ENCODE results near the gene MAD1L1.
"Not testable (repeated sequence)": the region's sequence is repeated elsewhere in the genome, so short reads cannot be mapped to it uniquely, and the experiment has no call there.

The MAD1L1 gene

DNA sequence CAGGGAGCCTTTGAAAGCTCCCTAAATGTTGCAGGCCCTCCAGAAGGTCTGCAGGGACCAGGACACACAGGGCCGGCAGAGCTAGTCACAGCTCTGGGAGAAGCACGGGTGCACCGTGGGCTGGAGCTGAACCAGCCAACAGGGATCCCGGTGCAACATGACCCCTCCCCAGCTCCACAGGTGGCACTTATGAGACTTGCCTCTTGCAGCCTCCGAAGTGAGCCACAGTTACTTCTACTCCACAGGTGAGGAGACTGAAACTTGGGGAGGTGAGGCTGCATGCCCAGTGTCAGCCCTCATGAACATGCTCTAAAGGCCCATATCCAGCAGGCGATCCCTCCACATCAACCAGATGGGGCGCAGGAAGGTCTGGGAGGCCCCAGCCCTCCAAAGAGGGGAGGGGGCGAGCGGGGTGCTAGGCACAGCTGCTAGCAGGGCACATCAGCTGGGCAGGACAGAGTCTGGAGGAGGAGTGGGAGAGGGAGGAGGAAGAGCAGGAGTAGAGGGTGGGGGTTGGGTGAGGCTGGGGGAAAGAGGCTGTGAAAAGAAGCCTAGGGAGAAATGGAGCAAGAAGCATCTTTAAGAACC lies 338.3 kb downstream of the MAD1L1 start:
- DNase-seq (ENCODE audit: low read depth) = no peak

DNA sequence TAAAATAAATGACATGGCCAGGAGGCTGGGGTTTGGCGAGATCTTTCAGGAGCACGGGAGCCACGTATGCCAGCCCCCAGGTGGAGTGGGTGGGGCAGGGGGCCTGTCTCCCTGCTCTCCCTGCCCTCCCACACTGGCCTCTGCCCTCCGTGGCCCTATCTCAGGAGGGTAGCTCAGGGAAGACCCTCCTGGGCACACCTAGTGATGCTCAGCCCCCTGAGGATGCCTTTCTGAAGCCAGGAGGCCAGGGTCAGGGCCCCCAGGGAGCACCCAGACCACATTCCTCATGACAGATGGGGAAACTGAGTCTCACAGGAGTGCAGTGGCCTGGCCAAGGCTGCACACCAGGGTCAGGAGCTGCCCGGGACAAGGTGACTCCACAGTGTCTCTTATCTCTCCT lies 339.3 kb downstream of the MAD1L1 start:
- no peak for DNase-seq (ENCODE audit: low read depth)

DNA sequence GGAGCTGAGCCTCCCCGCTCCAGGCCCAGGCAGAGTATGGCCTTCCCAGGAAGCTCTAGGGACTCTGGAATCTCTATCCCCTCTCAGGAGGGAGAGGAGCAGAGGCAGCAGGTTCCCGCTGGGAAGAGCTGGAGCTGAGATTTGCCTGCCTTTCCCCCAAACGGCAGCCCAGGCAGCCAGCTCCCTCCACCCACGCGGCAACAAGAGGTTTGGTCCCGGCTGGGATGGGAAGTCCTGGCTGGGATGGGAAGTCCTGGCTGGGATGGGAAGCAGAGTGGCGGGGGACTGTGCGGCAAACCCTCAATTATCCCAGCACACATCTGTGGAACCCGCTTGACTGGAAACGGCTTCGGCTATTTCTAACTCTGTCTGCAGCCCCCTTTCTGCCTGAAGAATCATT lies 339.7 kb downstream of the MAD1L1 start:
- no peak for DNase-seq (ENCODE audit: low read depth)

DNA sequence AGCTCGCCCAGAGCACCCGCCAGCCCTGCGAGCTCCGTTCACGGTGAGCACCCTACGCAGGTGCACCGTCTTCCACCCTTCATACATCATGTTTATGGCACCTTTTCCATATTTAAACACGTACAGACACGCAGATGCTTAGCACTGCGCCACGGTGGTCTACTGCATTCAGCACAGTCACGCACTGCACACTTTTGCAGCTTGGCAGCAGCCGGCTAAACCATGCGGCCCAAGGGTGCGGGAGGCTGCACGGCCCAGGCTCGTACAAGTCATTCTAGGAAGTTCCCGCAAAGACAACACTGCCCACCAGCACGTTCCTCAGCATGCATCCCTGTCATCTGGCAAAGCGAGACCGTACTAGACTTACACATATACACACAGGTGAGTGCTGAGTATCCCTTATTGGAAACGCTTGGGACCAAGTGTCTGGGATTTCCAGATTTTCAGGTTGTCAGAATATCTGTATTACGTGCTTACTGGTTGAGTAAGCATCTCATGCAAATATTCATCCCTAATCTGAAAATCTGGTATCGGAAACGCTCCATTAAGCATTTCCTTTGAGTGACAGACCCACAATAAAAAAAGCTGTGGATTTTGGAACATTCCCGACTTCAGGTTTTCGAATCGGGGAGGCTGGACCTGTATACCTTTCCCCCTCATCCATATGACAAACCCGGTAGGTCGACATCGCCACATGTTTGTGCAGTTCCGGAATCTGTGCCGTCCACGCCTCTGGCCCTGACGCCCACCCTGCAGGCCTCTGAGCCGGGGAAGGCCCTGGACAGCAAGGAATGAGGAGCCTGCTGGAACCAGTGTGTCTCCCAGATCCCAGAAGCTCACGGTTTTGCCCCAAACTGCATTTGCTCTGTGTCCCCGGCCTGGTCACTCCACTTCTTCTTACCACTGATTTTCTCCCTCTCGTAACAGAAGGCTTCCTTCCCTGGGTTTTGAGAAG lies 340.5 kb downstream of the MAD1L1 start:
- no peak for DNase-seq (ENCODE audit: low read depth)

DNA sequence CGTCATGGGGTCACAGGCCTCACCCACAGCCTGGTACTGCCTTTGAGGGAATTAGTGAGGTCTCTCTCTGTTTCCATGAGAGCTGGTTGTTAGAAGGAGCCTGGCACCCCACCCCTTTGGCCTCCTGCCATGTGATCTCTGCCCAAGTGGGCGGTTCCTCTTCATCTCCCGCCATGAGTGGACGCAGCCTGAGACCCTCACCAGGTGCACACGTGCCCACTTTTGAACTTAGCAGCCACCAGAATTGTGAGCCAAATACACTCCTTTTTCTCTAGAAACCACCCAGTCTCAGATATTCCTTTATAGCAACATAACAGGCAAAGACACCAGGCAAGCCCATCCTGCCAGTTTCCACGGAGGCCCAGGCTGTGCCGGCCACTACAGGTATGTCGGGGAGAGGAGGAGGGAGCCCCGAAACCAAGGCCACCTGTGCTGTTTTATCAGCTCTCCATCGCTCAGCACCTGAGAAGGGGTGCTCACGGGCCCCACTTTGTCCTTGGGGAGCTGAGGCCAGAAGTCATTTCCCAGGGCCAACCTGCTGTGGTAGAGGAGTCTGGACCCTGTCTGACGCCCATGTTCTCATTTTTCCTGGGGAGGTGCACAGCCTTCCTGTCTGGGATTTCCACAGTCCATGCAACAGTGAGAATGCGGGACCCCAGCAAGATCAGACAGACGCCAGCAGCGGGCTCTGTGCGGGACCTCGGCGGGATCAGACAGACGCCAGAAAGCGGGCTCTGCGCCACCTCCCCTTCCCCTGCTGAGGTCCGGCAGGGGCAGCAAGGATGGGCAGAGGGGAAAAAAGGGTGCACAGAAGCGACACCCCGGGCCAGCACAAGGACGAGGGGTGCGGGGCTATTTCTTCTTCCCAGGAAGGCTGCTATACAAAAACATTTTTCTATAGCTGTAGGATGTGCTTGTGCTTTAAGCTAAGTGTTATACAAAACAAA lies 342.2 kb downstream of the MAD1L1 start:
- DNase-seq (ENCODE audit: low read depth) = no peak

DNA sequence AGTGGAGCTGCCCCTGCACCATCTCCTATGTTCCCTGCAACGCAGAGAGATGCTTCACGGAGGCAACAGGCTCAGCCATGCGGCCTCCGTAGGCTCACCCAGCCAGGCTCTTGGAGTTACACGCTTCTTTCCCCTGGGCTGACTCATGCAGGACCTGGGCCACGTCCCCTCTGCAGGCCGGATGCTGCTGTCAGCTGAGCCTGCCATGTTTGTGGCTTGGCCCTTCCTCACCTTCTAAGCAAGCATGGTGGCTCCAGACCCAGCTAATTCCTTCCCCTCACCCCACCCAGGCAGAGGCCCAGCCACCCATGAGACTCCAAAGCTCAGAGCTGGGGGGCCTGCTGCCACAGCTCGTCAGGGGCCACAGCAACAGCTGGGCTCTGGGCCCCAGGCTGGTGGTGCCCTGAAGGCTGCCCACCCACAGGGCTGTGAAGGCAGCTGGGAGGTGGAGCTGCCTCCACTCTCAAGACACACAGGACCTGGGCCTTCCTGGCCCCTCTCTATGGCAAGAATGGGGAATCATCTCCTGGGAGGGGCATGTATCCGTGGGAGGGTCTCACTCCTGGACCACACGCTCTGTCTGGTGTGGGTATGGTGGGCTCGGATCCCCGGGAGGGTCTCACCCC lies 343.1 kb downstream of the MAD1L1 start:
- DNase-seq (ENCODE audit: low read depth) = no peak

DNA sequence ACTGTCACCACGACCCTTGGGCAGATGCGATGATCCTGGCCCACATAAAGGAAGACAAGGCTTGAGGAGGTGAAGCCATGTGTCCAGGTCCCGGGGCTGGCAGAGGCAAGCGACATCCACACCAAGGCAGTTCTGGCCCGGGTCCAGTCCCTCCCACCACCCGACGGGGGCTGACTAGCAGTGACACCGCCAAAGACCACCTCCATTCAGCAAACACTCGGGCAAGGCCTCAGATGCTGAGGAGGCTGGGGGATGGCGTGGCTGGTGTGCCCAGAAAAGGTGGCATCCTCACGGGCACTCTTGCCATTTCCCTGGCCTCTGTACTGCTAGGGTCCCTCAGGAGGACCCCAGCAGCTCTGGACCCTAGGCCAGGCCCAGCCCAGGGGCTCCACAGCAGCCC lies 343.7 kb downstream of the MAD1L1 start:
- no peak for DNase-seq (ENCODE audit: low read depth)

DNA sequence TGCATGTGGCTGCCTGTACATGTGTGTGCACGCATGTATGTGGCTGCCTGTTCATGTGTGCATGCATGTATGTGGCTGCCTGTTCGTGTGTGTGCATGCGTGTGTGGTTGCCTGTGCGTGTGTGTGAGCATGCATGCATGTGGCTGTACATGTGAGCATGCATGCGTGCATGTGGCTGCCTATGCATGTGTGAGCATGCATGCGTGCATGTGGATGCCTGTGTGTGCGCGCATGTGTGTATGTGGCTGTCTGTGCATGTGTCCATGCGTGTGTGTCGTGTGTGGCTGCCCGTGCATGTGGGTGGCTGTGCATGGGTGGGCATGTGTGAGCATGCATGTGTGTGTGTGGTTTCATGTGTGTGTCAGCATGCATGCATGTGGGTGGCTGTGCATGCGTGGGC lies 344.3 kb downstream of the MAD1L1 start:
- DNase-seq (ENCODE audit: low read depth) = no peak

DNA sequence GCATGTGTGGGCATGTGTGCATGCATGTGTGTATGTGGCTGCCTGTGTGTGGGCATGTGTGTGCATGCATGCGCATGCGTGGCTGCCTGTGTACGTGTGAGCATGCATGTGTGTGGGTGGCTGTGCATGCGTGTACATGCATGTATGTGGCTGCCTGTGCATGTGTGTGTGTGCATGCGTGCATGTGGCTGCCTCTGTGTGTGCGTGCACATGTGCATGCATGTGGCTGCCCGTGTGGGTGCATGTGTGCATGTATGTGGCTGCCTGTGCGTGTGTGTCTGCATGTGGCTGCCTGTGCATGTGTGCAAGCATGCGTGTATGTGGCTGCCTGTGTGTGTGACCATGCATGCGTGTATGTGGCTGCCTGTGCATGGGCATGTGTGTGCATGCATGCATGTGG lies 345.5 kb downstream of the MAD1L1 start:
- no peak for DNase-seq (ENCODE audit: low read depth)

DNA sequence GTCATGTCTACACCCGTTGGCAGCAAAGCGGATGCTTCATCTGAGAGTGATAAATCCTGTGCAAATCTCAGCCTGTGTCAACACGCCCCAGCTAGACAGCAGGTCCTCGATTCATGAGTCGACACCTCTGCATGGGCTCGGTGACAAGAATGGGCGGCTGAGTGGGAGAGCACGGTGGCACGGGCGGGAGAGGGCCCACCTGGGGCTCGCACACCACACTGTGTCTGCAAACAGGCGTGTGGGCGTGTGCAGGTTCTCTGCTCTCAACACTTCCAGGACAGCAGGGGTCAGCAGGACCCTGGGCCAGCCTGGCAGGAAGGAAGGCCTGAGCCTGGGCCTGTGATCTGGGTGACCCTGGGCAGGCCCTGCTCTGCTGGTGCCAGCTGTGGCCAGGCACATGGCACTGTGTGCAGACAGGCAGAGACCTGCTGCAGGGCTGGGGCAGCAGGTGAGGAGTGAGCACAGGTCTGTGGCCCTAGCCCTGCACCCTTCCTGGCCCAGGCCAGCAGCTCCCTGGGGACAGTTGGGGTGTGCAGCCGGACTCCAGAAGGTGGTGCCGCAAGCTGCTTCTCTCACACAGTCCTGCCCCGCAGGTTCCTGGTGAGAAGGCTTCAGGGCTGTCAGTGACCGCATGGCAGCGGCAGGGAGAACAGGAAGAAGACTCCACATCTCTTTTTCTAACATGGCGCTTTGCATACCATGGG lies 346.2 kb downstream of the MAD1L1 start:
- no peak for DNase-seq (ENCODE audit: low read depth)

DNA sequence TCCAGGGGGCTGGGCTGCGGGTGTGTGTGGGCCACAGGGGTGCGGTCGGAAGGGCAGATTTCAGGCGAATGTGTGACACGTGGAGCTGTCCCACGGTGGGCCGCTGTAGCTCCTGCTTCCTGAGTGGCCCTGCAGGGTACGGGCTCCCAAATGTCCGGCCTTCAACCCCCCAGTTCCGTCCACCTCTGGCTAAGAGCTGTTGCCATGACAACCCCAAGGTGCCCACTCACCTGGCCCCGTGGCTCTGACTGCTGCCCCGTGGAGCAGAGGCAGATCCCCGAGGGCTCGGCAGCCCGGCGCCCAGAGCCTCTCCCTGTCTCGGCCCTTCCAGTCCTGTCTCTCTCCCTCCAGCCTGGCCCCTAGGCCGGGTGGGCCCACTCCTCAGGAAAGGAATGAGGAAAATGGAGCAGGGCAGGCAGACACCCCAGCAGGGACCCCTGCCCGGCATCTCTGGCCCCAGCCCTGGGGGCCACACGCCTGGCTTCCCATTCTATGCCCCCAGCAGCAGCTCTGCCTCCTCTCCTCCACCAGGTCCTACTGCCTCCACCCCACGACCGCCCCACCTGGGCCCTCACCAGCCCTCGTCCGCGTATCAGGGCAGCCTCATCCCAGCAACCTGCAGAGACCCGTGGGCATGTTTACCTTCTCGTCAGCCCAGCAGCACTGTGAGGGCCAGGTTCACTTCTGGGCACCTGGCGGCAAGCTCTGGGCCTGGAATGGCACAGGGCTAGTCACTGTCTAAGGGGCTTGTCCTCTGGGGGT lies 347.1 kb downstream of the MAD1L1 start:
- DNase-seq (ENCODE audit: low read depth) = no peak

DNA sequence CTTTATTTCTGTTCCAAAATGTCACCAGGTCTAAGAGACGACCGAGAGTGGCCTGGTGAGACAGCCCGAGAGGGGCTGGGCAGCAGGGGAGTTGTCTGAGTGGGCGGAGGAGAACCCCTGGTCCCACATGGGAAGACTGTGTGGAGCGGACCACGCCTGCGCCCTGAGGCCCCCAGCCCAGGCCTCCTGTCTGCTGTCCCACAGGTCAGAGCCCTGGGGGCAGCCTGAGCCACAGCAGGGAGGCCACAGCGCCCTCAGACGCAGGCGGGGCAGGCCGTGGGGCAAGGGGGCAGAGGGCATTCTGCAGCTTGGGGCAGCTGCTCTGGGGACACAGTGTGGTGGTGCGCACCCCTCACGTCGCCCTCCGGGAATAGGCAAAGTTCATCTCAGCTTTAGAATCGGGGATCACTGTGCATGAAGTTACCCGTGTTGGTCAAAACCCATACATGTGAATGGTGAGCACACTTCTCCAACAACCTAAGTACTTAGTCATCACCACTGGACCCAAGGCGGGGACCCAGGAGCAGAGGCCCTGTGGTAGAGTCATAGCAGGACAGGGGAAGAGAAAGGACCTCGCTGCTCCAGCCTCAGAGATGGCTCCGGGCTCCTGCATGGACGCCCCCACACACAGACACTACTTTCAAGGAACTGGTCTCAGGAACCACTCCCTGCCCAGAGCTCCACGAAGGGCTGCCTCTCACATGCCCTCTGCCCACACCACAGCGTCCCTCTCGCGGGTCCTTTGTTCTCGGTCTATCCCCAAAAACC lies 348.0 kb downstream of the MAD1L1 start:
- DNase-seq (ENCODE audit: low read depth) = no peak

DNA sequence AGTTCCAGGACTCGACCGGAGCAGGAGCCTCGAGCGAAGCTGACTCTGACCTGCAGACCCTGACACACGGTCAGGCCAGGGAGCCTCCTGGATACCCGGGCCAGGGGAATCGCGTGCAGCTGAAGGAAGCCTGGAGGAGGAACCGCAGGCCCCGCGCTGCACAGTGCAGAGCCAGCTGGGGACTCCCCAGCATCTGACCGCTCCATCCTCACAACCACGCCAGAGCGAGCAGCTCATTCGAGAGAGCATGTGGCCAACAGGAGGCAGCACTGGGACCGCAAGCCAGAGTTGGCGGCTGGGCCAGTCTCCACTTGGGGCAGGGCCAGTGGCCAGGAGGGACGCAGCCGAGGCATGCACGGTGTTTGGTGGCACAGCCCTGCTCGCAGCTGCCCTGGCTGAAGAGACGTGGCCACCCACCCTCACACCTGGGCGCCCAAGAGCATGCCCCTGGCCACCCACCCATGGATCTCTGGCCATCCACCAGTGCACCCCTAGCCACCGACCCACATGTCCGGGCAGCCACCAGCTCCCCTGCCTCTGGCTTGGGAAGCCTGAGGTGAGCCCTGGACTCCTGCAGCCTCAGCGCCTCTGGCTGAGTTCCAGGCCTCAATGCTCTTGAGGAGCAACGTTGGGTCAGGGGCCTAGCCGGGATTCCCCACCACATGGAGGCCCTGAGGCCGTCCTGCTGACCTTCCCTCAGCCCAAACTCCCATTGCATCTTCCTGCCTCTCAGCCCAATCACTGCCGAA lies 348.7 kb downstream of the MAD1L1 start:
- DNase-seq (ENCODE audit: low read depth) = no peak

DNA sequence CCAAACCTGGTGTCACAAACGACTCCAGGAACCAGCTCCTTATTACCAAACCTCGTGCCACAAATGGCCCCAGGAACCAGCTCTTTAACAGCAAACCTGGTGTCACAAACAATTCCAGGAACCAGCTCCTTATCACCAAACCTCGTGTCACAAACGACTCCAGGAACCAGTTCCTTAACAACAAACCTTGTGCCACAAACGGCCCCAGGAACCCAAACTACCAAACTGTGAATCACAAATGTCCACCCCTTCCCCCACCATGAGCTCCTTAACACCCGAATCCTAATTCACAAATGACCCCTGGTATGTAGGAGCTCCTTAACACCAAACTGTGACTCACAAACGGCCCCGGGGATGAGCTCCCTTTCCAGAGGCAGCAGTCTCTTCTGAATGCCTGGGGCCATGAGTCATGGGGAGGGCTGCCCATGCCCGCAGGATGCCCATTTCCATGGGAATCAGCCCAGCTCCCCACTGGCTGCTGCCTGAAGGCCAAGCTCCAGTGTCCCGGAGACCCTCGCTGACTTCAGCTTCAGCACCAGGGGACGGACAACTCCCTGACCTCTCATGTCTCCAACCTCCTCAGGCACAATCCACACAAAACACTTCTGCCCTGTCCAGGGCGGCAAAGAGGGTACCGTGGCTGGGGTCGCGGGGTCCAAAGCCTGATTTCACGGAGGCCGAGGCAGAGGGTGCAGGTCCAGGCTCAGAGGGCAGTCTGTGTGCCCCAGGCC lies 349.5 kb downstream of the MAD1L1 start:
- no peak for DNase-seq (ENCODE audit: low read depth)

DNA sequence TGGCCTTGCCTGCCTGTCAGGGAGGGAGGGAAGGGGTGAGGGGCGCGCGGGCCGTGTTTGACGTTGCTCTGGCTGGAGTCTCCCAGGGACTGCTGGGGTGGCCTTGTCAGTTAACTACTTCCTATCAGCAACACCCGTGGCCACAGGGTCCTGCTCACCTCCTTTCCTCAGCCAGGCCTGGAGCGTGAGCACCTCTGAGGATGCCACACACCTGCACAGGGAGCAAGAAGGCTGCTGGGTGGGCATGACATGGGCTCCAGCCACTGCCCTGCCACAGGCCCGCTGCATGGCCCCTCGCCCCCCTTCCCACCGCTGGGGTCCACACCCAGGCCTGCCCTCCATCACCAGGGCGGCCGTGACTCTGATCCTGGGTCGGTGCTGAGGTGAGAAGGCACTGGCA lies 350.3 kb downstream of the MAD1L1 start:
- DNase-seq (ENCODE audit: low read depth) = no peak

DNA sequence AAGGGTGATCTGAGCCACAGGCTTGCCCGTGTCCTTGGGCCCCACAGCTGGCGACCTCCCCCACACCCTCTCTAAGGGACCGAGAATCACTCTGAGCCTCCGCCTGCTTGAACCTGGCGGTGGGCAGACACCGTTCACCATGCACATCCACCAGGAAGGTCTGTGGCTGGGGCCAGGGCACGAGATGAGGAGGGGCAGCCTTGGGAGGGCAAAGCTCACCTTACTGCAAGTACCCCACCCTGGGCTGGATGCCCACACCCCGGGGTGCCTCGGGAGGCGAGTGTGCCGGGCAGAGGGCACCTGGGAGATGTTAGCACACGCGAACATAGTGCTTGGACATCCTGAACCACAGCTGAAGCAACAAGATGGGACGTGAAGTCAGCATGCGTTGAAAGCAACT lies 350.8 kb downstream of the MAD1L1 start:
- DNase-seq (ENCODE audit: low read depth) = no peak

DNA sequence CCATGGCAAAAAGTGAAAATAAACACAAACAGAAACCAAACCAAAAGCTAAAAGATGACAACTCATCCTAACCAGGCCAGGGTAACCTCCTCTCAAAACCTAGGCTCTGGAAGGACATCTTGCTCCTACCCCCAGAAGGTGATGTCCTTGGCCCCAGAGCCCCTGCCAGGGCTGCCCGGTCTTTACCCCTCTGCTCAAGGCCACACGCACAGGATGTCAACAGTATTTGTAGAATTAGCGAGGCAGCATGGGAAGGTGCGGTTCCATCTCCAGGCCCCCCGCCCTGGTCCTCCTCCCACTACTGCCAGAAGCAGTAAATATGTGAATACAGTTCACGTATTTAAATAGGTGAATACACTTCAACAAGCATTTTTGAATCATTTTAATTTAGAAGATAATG lies 356.1 kb downstream of the MAD1L1 start:
- DNase-seq (ENCODE audit: low read depth) = not testable (repeated sequence)
